Epithelial cell of proximal tubule (primary cell): Measurements from ENCODE around the gene ANKRD44. TPM values are rescaled to one million over a fixed set of nuclear protein-coding genes. Genes with fewer than 3 reads are reported as not detected.

Experiments used
- DNase-seq: peaks from one replicate; pipeline ENCODE4 v3.0.0-alpha.2; 2011; ENCODE audit warnings: low read depth
- H3K4me3 ChIP-seq: 2 replicates; pipeline ENCODE4 v1.5.1; 2011; ENCODE audit warnings: low read depth, mild to moderate bottlenecking, low read length
- total RNA-seq: library from RNA; depleted of rRNA; stranded (reverse); fragments of >200 nt; gene quantifications from 2 replicates; pipeline ENCODE4 v1.2.3, GENCODE V29; 2015
- TF ChIP-seq, protein P1 (sequence below): conservative IDR thresholded peaks from 2 replicates; pipeline ENCODE4 v1.5.1; 2012; ENCODE audit warnings: low read depth, mild to moderate bottlenecking, low read length

Gene ANKRD44
- total RNA-seq, 1 donor from 2014 or later = 1.7 TPM

DNA sequence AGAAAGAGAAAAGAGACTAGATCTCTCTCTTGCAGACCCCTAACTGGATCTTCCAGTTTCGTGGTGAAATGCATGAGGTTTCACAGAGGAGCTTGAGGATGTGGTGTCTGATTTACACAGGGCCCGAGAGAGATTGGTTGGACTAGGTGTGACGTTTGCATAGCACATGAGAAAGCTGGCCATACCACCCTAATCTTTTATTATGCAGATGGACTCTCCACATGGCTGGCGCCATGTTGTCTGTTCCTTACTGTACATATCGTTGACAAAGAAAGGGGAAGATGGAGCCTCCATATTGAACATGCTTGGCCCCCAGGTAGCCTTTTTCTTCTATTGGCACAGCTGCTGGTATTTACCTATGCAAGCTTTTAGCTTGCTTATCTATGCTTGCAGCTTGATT is 356.6 kb downstream of the ANKRD44 start:
- H3K4me3 ChIP-seq = no peak overlapping the region
- TF ChIP-seq, protein P1, sequence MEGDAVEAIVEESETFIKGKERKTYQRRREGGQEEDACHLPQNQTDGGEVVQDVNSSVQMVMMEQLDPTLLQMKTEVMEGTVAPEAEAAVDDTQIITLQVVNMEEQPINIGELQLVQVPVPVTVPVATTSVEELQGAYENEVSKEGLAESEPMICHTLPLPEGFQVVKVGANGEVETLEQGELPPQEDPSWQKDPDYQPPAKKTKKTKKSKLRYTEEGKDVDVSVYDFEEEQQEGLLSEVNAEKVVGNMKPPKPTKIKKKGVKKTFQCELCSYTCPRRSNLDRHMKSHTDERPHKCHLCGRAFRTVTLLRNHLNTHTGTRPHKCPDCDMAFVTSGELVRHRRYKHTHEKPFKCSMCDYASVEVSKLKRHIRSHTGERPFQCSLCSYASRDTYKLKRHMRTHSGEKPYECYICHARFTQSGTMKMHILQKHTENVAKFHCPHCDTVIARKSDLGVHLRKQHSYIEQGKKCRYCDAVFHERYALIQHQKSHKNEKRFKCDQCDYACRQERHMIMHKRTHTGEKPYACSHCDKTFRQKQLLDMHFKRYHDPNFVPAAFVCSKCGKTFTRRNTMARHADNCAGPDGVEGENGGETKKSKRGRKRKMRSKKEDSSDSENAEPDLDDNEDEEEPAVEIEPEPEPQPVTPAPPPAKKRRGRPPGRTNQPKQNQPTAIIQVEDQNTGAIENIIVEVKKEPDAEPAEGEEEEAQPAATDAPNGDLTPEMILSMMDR = no peak
- no peak for DNase-seq

DNA sequence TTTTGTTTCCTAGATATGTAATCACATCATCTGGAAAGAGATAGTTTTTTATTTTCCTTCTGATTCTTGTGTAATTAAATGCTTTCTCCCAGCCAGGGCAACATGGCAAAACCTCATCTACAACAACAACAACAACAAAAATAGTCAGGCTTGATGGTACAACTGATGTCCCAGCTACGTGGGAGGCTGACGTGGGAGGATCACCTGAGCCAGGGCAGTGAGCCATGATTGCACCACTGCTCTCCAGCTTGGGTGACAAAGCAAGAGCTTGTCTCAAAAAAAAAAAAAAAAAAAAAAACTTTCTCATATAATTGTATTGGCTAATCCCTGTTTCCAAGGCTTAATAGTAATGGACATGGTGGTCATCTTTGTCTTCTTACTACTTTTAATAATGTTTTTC is 357.6 kb downstream of the ANKRD44 start:
- no peak overlapping the region for H3K4me3 ChIP-seq
- no peak for DNase-seq
- TF ChIP-seq, protein P1 = no peak

DNA sequence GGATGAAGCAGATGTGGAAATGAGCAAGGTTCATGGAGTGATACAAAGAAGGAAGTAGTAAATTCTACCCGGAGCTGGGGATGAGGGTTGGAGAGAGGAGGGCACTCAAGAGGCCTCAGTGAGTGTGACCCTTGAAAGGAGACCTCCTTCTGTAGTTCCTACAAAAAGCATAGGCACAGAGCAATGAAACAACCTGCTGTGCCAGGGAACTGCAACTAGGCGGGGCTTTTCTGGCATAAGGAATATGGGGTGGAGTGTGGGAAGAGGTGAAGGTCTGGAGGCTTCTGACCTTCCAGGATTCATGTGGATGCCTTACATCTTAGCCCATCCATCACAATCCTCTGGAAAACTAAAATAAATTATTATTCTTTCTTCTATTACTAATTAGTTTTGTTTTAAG is 358.6 kb downstream of the ANKRD44 start:
- DNase-seq = no peak
- TF ChIP-seq, protein P1 = no peak
- H3K4me3 ChIP-seq = no peak overlapping the region

DNA sequence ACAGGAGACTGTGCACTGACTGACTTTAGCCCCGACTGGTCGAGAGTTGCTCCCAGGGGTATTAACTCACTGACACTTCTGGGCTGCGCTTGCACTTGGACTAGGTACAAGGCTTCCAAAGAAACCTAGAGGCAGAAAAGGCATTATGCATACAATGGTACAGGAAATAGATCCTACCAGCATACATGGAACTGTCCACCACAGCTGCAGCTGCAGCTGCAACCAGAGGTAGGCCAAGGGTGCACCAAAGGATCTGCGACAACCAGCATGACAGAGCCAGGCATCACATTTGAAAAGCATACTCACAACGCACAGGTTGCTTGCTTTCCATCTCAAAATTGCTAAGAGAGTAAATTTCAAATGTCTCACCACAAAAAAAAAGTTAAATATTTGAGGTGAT is 361.5 kb downstream of the ANKRD44 start:
- no peak for DNase-seq

DNA sequence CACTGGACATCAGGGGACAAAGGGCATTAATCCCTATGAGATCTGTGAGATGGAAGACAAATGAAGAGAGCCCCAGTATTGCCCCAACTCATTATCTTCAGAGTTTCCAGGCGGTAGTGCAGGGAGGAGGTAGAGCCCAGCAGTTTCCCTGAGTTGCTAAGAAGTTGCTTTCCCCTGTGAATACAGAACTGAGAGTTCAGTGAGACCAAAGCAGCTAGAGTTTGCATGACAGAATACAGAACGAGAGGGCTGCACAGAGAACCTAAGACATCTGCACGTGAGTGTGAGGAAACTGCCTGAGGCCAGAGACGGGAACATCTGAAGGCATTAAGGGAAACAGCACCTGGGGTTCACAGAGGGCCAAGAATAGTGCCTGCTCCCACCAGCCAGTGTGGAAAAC is 366.0 kb downstream of the ANKRD44 start:
- no peak overlapping the region for H3K4me3 ChIP-seq
- no peak for DNase-seq
- TF ChIP-seq, protein P1 = no peak

More for the DNA sequence above, 361.5 kb downstream of the ANKRD44 start:
- TF ChIP-seq, protein P1 = no peak
- no peak overlapping the region for H3K4me3 ChIP-seq

DNA sequence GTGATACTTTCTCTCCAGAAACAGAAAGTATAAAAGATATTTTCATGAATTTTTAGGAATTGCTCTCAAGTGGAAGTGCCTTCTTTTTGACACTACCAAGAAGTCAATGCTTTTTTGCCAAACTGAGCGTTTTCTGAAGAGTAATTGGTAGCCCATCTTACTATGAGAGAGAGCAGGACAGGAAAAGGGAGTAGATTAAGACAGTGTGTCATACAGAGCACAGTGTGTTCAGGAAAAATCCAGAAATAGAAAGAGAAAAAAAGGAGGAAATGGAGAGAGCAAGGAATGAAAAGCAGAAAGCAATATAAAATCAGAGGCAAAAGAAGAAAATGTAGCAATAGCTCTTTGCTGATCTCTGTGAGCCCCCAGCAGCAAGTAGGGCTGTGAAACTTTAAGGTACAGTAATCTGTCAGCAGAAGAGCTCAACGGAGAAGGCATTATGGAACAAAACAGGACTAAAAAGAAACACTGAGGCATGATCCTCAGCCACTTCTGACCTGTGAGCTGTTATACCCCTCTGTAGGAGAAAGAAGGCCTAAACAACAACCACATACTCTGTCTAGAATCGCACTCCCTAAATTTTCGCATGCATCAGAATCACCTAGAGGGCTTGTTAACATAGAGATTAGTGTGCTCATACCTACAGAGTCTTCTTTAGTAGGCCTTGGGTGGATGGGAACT is 369.0 kb downstream of the ANKRD44 start:
- H3K4me3 ChIP-seq = no peak overlapping the region
- no peak for DNase-seq
- TF ChIP-seq, protein P1 = no peak

DNA sequence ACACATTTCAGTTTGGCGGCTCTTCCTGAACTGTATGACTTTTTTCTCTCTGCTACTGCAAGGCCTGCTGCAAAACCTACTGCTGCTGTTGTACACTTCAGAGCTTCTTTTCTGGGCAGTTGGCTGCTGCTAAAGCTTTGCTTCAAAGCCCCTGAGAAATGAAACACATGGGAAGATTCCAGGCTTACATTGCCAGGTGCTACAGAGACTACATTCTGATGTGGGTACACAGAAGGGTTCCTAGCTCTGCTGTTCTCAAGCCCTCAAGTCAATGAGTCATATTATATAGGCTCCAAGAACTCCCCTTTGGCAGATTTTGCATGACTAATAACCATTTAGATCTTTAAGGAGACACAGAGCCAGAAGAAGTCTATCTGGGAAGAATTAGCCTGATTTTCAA is 371.2 kb downstream of the ANKRD44 start:
- no peak for DNase-seq
- TF ChIP-seq, protein P1 = no peak
- no peak overlapping the region for H3K4me3 ChIP-seq
